Pulmonary artery endothelial cell (primary cell): ENCODE results near the gene DYRK3. TPM values are rescaled to one million over a fixed set of nuclear protein-coding genes. Genes with fewer than 3 reads are reported as not detected.
"Not testable (repeated sequence)": the region's sequence is repeated elsewhere in the genome, so short reads cannot be mapped to it uniquely, and the experiment has no call there.

Source experiments
- DNase-seq: peaks from one replicate; pipeline ENCODE4 v3.0.0-alpha.2; 2011; ENCODE audit warnings: low read depth, low spot score
- total RNA-seq: library from RNA; depleted of rRNA; stranded (reverse); fragments of >200 nt; gene quantifications from 2 replicates; pipeline ENCODE4 v1.2.3, GENCODE V29; 2014

Gene DYRK3
- total RNA-seq, 1 donor from 2014 or later, result 13.4 TPM

GRCh38 chr1:206628916-206629315 is 6.4 kb upstream of the DYRK3 start:
- DNase-seq, result no peak

- peak; percentile 57 for DNase-seq
These were observed 4.2 kb upstream of the DYRK3 start for GRCh38 chr1:206631085-206631509.

GRCh38 chr1:206633708-206634121 is 1.6 kb upstream of the DYRK3 start:
- DNase-seq, result no peak

GRCh38 chr1:206634365-206635079 is 814 bp upstream of the DYRK3 start:
- DNase-seq, result peak; percentile 64

GRCh38 chr1:206635978-206636345 is 626 bp downstream of the DYRK3 start:
- no peak for DNase-seq

- DNase-seq, result no peak
These were observed 1.3 kb downstream of the DYRK3 start for GRCh38 chr1:206636671-206637070.

- no peak for DNase-seq
These were observed 2.3 kb downstream of the DYRK3 start for GRCh38 chr1:206637605-206638004.

GRCh38 chr1:206642074-206642473 is 6.7 kb downstream of the DYRK3 start:
- not testable (repeated sequence) for DNase-seq

- DNase-seq, result no peak
These were observed 7.9 kb downstream of the DYRK3 start for GRCh38 chr1:206643118-206643698.

GRCh38 chr1:206646504-206646903 is 11.2 kb downstream of the DYRK3 start:
- no peak for DNase-seq

GRCh38 chr1:206647224-206647623 is 11.9 kb downstream of the DYRK3 start:
- no peak for DNase-seq

- DNase-seq, result no peak
These were observed 14.1 kb downstream of the DYRK3 start for GRCh38 chr1:206649261-206649921.

- no peak for DNase-seq
These were observed 15.7 kb downstream of the DYRK3 start for GRCh38 chr1:206651014-206651413.

- DNase-seq, result no peak
These were observed 16.9 kb downstream of the DYRK3 start for GRCh38 chr1:206651958-206652890.

- no peak for DNase-seq
These were observed 18.6 kb downstream of the DYRK3 start for GRCh38 chr1:206653715-206654459.

GRCh38 chr1:206654828-206655227 is 19.5 kb downstream of the DYRK3 start:
- no peak for DNase-seq

GRCh38 chr1:206655471-206655882 is 20.1 kb downstream of the DYRK3 start:
- no peak for DNase-seq

GRCh38 chr1:206656936-206657335 is 21.6 kb downstream of the DYRK3 start:
- DNase-seq, result no peak

- DNase-seq, result no peak
These were observed 22.4 kb downstream of the DYRK3 start for GRCh38 chr1:206657751-206658150.

GRCh38 chr1:206658264-206658980 is 23.1 kb downstream of the DYRK3 start:
- DNase-seq, result no peak
